Transverse colon (tissue), 3 donors: Measurements from ENCODE around the gene RNF113B.

ENCODE experiments used
- POLR2A ChIP-seq: fragments of 450-650 bp; IDR thresholded peaks from one replicate; pipeline ENCODE4 v1.6.1; 2016; ENCODE audit warnings: antibody characterized with exemption, mild to moderate bottlenecking, moderate library complexity
- POLR2AphosphoS5 ChIP-seq, 3 donors: sonication (generic); formaldehyde crosslinking; IDR thresholded peaks; one replicate each; pipeline ENCODE4 v1.6.1; 2016; ENCODE audit warnings: antibody characterized with exemption in 3 of 3

- TF ChIP-seq POLR2A (no peak), POLR2AphosphoS5 (IDR thresholded peaks at IDR 0.05) (no peak)
Measured at GRCh38 chr13:98221234-98221633, 44.2 kb upstream of the RNF113B start.
